PC-9 (cell line): Measurements from ENCODE around the gene PAX8. TPM values are rescaled to one million over a fixed set of nuclear protein-coding genes. Genes with fewer than 3 reads are reported as not detected.
A peak's percentile ranks its signal among the peaks of the same experiment; 100 is the strongest.

Experiments
- BruUV-seq: library from RNA; stranded (reverse); fragments of 400-500 nt; replicated peaks from 2 replicates; lab custom pipeline; 2021; lab: Mats Ljungman, UMichigan
- CTCF ChIA-PET: fragments of 300-600 bp; sonication (Branson Sonifier 250); formaldehyde crosslinking; loops from one replicate; lab custom pipeline; 2022; ENCODE audit warnings: antibody characterized with exemption; lab: Charles Lee
- POLR2A ChIA-PET: fragments of 300-600 bp; sonication (Branson Sonifier 250); formaldehyde crosslinking; loops from one replicate; lab custom pipeline; 2022; ENCODE audit warnings: antibody characterized with exemption; ENCODE audit not compliant: unreplicated experiment; lab: Charles Lee
- DNase-seq, 2 experiments: peaks; one replicate each; pipeline versions ENCODE4 v3.0.0 to v3.0.0-alpha.2; 2015 to 2022; ENCODE audit warnings: mixed read lengths in 1 of 2
- H2AFZ ChIP-seq: fragments of 200-600 bp; sonication (generic); 2 replicates; pipeline ENCODE4 v1.8.1; 2017; ENCODE audit warnings: antibody characterized with exemption
- H3F3A ChIP-seq: fragments of 200-600 bp; sonication (generic); 2 replicates; pipeline ENCODE4 v1.8.1; 2017; ENCODE audit warnings: antibody characterized with exemption, mild to moderate bottlenecking, low read depth; ENCODE audit not compliant: insufficient read depth
- H3K27ac ChIP-seq: fragments of 200-600 bp; sonication (generic); 2 replicates; pipeline ENCODE4 v1.6.1; 2016; ENCODE audit warnings: mixed run types
- H3K27me3 ChIP-seq: fragments of 200-600 bp; sonication (generic); 2 replicates; pipeline ENCODE4 v1.6.1; 2016; ENCODE audit warnings: low read depth, mixed run types; ENCODE audit not compliant: insufficient read depth
- H3K36me3 ChIP-seq: fragments of 200-600 bp; sonication (generic); 2 replicates; pipeline ENCODE4 v1.6.1; 2016; ENCODE audit warnings: low read depth, mixed run types
- H3K4me1 ChIP-seq: fragments of 200-600 bp; sonication (generic); replicated peaks from 2 replicates; pipeline ENCODE4 v1.6.1; 2016; ENCODE audit warnings: mixed run types; ENCODE audit not compliant: insufficient read depth
- H3K4me2 ChIP-seq: fragments of 200-600 bp; sonication (generic); 2 replicates; pipeline ENCODE4 v1.6.1; 2017; ENCODE audit warnings: mixed run types
- H3K4me3 ChIP-seq: fragments of 200-600 bp; sonication (generic); 2 replicates; pipeline ENCODE4 v1.6.1; 2016; ENCODE audit warnings: mixed run types
- H3K79me2 ChIP-seq: fragments of 200-600 bp; sonication (generic); 2 replicates; pipeline ENCODE4 v1.6.1; 2017; ENCODE audit warnings: low read depth, mixed run types
- H3K9me2 ChIP-seq: fragments of 200-600 bp; sonication (generic); 2 replicates; pipeline ENCODE4 v1.8.1; 2017; ENCODE audit warnings: mild to moderate bottlenecking; ENCODE audit not compliant: insufficient read depth
- H3K9me3 ChIP-seq: fragments of 200-600 bp; sonication (generic); 2 replicates; pipeline ENCODE4 v1.8.1; 2016; ENCODE audit warnings: low read depth; ENCODE audit not compliant: insufficient read depth
- H4K20me1 ChIP-seq: fragments of 200-600 bp; sonication (generic); 2 replicates; pipeline ENCODE4 v1.8.1; 2017; ENCODE audit not compliant: insufficient read depth
- EZH2 ChIP-seq: fragments of 200-600 bp; sonication (generic); IDR thresholded peaks from 2 replicates; pipeline ENCODE4 v1.8.0; 2017; ENCODE audit warnings: antibody characterized with exemption, low read depth
- intact Hi-C: fragments of 100-400 bp; cut with micrococcal nuclease; formaldehyde crosslinking; loops from one replicate; pipeline ENCODE4 v1.10.0; 2022; ENCODE audit not compliant: unreplicated experiment
- total RNA-seq: library from RNA; stranded (reverse); gene quantifications from 2 replicates; pipeline ENCODE4 v1.2.3, GENCODE V29; 2021
- TF ChIP-seq, protein P1 (sequence below): fragments of 200-600 bp; sonication (generic); conservative IDR thresholded peaks from 2 replicates; pipeline ENCODE4 v1.6.1; 2017; ENCODE audit warnings: mixed run types, antibody characterized with exemption, mild to moderate bottlenecking, moderate library complexity

The PAX8 gene
- total RNA-seq, 1 experiment from 2014 or later: 5.8 TPM

DNA sequence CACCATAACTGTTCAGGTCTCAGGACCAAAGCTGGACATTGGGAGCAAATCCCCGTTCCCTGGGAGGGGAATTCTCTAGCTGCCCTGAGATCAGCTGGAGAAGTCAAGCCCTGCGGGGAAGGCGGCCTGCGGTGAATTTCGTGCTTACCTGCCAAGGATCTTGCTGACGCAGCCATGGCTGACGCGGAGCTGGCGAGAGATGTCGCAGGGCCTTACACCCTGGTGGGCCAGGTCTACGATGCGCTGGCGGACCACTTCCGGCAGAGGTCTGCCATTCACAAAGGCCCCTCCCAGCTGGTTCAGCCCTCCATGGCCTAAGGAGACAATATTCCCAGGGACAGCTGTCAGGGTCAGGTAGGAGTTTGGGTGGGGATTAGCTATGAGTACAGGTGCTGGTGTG lies 32.1 kb downstream of the PAX8 start:
- POLR2A ChIA-PET: no interaction called here
- H3K27ac ChIP-seq: no peak overlapping the region
- no peak overlapping the region for H3K4me2 ChIP-seq
- no peaks in the 10 kb centered on the region for H3K9me2 ChIP-seq
- peaks cover 9% of the 10 kb centered on the region for H3K4me1 ChIP-seq
- peaks cover 9% of the 10 kb centered on the region for H3F3A ChIP-seq
- H3K36me3 ChIP-seq: no peaks in the 10 kb centered on the region; the same call in 1 of the 2 replicates
- no peaks in the 10 kb centered on the region for H4K20me1 ChIP-seq
- CTCF ChIA-PET: no interaction called here
- no peak overlapping the region for H3K4me3 ChIP-seq
- TF ChIP-seq, protein P1, sequence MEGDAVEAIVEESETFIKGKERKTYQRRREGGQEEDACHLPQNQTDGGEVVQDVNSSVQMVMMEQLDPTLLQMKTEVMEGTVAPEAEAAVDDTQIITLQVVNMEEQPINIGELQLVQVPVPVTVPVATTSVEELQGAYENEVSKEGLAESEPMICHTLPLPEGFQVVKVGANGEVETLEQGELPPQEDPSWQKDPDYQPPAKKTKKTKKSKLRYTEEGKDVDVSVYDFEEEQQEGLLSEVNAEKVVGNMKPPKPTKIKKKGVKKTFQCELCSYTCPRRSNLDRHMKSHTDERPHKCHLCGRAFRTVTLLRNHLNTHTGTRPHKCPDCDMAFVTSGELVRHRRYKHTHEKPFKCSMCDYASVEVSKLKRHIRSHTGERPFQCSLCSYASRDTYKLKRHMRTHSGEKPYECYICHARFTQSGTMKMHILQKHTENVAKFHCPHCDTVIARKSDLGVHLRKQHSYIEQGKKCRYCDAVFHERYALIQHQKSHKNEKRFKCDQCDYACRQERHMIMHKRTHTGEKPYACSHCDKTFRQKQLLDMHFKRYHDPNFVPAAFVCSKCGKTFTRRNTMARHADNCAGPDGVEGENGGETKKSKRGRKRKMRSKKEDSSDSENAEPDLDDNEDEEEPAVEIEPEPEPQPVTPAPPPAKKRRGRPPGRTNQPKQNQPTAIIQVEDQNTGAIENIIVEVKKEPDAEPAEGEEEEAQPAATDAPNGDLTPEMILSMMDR: no peak
- TF ChIP-seq EZH2: no peak
- no peaks in the 10 kb centered on the region for H3K9me3 ChIP-seq
- intact Hi-C loops: loop anchor here (5.0 kb wide), 2 partner anchors 109 to 146 kb away; no protein-coding TSS in a partner anchor
- H2AFZ ChIP-seq: no peak overlapping the region
- BruUV-seq: no TSS peak
- H3K79me2 ChIP-seq: peaks cover 40% of the 10 kb centered on the region
- no peak for DNase-seq
- no peaks in the 10 kb centered on the region for H3K27me3 ChIP-seq

DNA sequence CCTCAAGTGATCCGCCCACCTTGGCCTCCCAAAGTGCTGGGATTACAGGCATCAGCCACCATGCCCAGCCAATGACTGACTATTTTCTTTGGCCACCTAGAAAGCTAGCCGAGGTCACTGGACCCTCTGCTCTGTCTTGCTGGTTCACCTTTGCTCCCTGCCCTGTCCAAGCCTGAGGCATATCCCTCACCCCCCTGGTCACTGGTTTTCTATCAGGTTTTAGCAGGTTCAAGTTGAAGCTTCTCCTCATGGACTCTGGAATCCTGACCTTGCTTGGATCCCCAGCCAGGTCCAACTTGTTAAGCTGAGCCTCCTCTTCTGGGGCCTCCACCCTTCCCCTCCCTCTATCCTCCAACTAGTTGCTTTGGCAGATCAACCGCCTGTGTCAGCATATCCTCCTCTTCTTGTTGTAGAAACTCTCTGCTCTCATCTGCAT lies 33.4 kb downstream of the PAX8 start:
- no TSS peak for BruUV-seq
- no peak overlapping the region for H3K4me3 ChIP-seq
- TF ChIP-seq, protein P1: no peak
- TF ChIP-seq EZH2: no peak
- peaks cover 19% of the 10 kb centered on the region for H3K4me1 ChIP-seq
- H2AFZ ChIP-seq: no peak overlapping the region
- no peak overlapping the region for H3K4me2 ChIP-seq
- H3K9me3 ChIP-seq: no peaks in the 10 kb centered on the region
- no peaks in the 10 kb centered on the region for H3K9me2 ChIP-seq
- H3K27me3 ChIP-seq: no peaks in the 10 kb centered on the region
- H3K79me2 ChIP-seq: peaks cover 37% of the 10 kb centered on the region
- H4K20me1 ChIP-seq: no peaks in the 10 kb centered on the region
- no peak for DNase-seq
- H3F3A ChIP-seq: peaks cover 18% of the 10 kb centered on the region
- no peak overlapping the region for H3K27ac ChIP-seq
- CTCF ChIA-PET: no interaction called here
- POLR2A ChIA-PET: no interaction called here
- H3K36me3 ChIP-seq: no peaks in the 10 kb centered on the region; the same call in 1 of the 2 replicates
- intact Hi-C loops: loop anchor here (5.0 kb wide), 2 partner anchors 108 to 147 kb away; no protein-coding TSS in a partner anchor

DNA sequence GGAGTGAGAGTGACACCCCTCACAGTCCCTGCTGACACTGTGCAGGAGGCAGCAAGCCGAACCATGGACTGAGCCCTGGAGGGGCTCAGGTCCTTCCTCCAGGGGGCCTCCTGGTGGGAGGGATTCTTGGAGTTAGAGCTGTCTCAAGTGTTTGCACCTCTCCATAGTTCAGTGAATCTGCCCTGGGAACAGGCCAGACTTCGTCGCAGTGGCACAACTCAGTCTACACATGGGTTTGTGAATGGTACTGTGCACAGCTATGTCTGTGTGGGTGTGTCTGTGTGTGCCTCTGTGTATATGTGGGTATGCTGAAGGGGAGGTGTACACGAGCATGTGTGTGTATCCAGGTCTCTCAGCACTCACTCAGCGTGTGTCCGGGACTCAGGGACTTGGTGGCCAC lies 36.4 kb downstream of the PAX8 start:
- Histone ChIP-seq H3K4me1 (peaks cover 45% of the 10 kb centered on the region), H3F3A (peaks cover 48% of the 10 kb centered on the region), H4K20me1 (0 out of 2 replicates have a peak, but pooled peaks cover 6% of the 10 kb centered on the region), H3K9me2 (no peaks in the 10 kb centered on the region), H3K27ac (peak overlapping the region; percentile 80), H3K4me3 (no peak overlapping the region), H3K79me2 (peaks cover 60% of the 10 kb centered on the region), H3K4me2 (no peak overlapping the region), H3K9me3 (no peaks in the 10 kb centered on the region), H2AFZ (no peak overlapping the region), H3K27me3 (no peaks in the 10 kb centered on the region), H3K36me3 (peaks cover 8% of the 10 kb centered on the region; the same call in 1 of the 2 replicates)
- POLR2A ChIA-PET: no interaction called here
- no peak for DNase-seq
- intact Hi-C loops: no loop called here
- no TSS peak for BruUV-seq
- no peak for TF ChIP-seq EZH2
- CTCF ChIA-PET: interaction anchor here (0.6 kb wide), 1 partner anchor 170 kb away, joined by 3 read pairs; no protein-coding TSS in a partner anchor
